Skeletal muscle tissue (tissue), 4 donors: ENCODE results near the gene GDPD2. TPM values are rescaled to one million over a fixed set of nuclear protein-coding genes. Genes with fewer than 3 reads are reported as not detected.

ENCODE experiments used
- H3K27ac ChIP-seq: one replicate; pipeline ENCODE4 v1.7.0; 2013; ENCODE audit warnings: mild to moderate bottlenecking, low read depth, low read length, inconsistent platforms
- H3K27me3 ChIP-seq, 3 donors: one replicate each; pipeline ENCODE4 v1.7.0; 2013; ENCODE audit warnings: low read length in 3 of 3; ENCODE audit not compliant: control insufficient read depth in 3 of 3, insufficient read depth in 3 of 3
- H3K36me3 ChIP-seq, 3 donors: one replicate each; pipeline ENCODE4 v1.7.0; 2013; ENCODE audit warnings: low read length in 3 of 3; ENCODE audit not compliant: control insufficient read depth in 3 of 3, insufficient read depth in 3 of 3
- H3K4me1 ChIP-seq, 3 donors: one replicate each; pipeline ENCODE4 v1.7.0; 2013; ENCODE audit warnings: low read length in 3 of 3, mild to moderate bottlenecking in 3 of 3; ENCODE audit not compliant: control insufficient read depth in 3 of 3, insufficient read depth in 3 of 3
- H3K4me3 ChIP-seq, 3 donors: one replicate each; pipeline ENCODE4 v1.7.0; 2013; ENCODE audit warnings: low read length in 3 of 3
- H3K9ac ChIP-seq, 3 donors: one replicate each; pipeline ENCODE4 v1.7.0; 2013; ENCODE audit warnings: low read length in 3 of 3, mild to moderate bottlenecking in 3 of 3, moderate library complexity in 2 of 3, low read depth in 1 of 3
- H3K9me3 ChIP-seq, 3 donors: one replicate each; pipeline ENCODE4 v1.7.0; 2013; ENCODE audit warnings: low read length in 3 of 3; ENCODE audit not compliant: control insufficient read depth in 3 of 3
- total RNA-seq: library from RNA; depleted of rRNA; stranded (reverse); fragments of >200 nt; gene quantifications from one replicate; pipeline ENCODE4 v1.2.3, GENCODE V29; 2014
- donor health status: Osteomylitis.

The GDPD2 gene
- total RNA-seq, 1 donor from 2014 or later: not detected

- H3K9ac ChIP-seq: no peak overlapping the region
Measured at GRCh38 chrX:70470850-70471289, 47.8 kb downstream of the GDPD2 start.

GRCh38 chrX:70476166-70476933, 53.2 kb downstream of the GDPD2 start:
- H3K4me1 ChIP-seq: peaks cover 13 to 20% (median 16%) of the 10 kb centered on the region in 3 donors
- no peaks in the 10 kb centered on the region for H3K9me3 ChIP-seq
- H3K4me3 ChIP-seq: no peak overlapping the region
- no peak overlapping the region for H3K9ac ChIP-seq
- H3K27ac ChIP-seq: no peak overlapping the region
- H3K27me3 ChIP-seq: no peaks in the 10 kb centered on the region
- H3K36me3 ChIP-seq: no peaks in the 10 kb centered on the region

More at GRCh38 chrX:70470850-70471289, 47.8 kb downstream of the GDPD2 start:
- no peaks in the 10 kb centered on the region for H3K9me3 ChIP-seq
- H3K27ac ChIP-seq: no peak overlapping the region
- no peak overlapping the region for H3K4me3 ChIP-seq
- no peaks in the 10 kb centered on the region for H3K36me3 ChIP-seq
- H3K27me3 ChIP-seq: no peaks in the 10 kb centered on the region
- no peaks in the 10 kb centered on the region for H3K4me1 ChIP-seq

GRCh38 chrX:70476934-70477733, 54.0 kb downstream of the GDPD2 start:
- no peak overlapping the region for H3K4me3 ChIP-seq
- no peaks in the 10 kb centered on the region for H3K9me3 ChIP-seq
- peak overlapping the region; percentile 12 for H3K27ac ChIP-seq
- H3K9ac ChIP-seq: no peak overlapping the region
- no peaks in the 10 kb centered on the region for H3K27me3 ChIP-seq
- H3K36me3 ChIP-seq: no peaks in the 10 kb centered on the region
- H3K4me1 ChIP-seq: peaks cover 15 to 25% (median 17%) of the 10 kb centered on the region in 3 donors

- Histone ChIP-seq H3K9ac (no peak overlapping the region), H3K27ac (no peak overlapping the region), H3K4me3 (no peak overlapping the region), H3K9me3 (no peaks in the 10 kb centered on the region), H3K4me1 (peaks cover 15 to 25% (median 17%) of the 10 kb centered on the region in 3 donors), H3K27me3 (no peaks in the 10 kb centered on the region), H3K36me3 (no peaks in the 10 kb centered on the region)
Measured at GRCh38 chrX:70477734-70478075, 54.6 kb downstream of the GDPD2 start.

- Histone ChIP-seq H3K9me3 (no peaks in the 10 kb centered on the region), H3K36me3 (no peaks in the 10 kb centered on the region), H3K27ac (no peak overlapping the region), H3K9ac (no peak overlapping the region), H3K4me3 (no peak overlapping the region), H3K4me1 (peaks cover 15 to 25% (median 17%) of the 10 kb centered on the region in 3 donors), H3K27me3 (no peaks in the 10 kb centered on the region)
Measured at GRCh38 chrX:70478526-70479245, 55.6 kb downstream of the GDPD2 start.

GRCh38 chrX:70479247-70479921, 56.3 kb downstream of the GDPD2 start:
- H3K4me3 ChIP-seq: no peak overlapping the region
- H3K9ac ChIP-seq: no peak overlapping the region
- H3K27me3 ChIP-seq: no peaks in the 10 kb centered on the region
- H3K36me3 ChIP-seq: no peaks in the 10 kb centered on the region
- H3K9me3 ChIP-seq: no peaks in the 10 kb centered on the region
- H3K4me1 ChIP-seq: peaks cover 15 to 25% (median 17%) of the 10 kb centered on the region in 3 donors
- no peak overlapping the region for H3K27ac ChIP-seq

GRCh38 chrX:70479922-70480659, 57.0 kb downstream of the GDPD2 start:
- Histone ChIP-seq H3K36me3 (no peaks in the 10 kb centered on the region), H3K4me3 (peak overlapping the region in 2 of 3 donors; percentile 25 to 52), H3K9ac (peak overlapping the region in 1 of 3 donors; percentile 68), H3K27me3 (no peaks in the 10 kb centered on the region), H3K9me3 (no peaks in the 10 kb centered on the region), H3K27ac (no peak overlapping the region), H3K4me1 (peaks cover 15 to 25% (median 17%) of the 10 kb centered on the region in 3 donors)

- peak overlapping the region in 2 of 3 donors; percentile 25 to 52 for H3K4me3 ChIP-seq
- peak overlapping the region; percentile 37 for H3K27ac ChIP-seq
- H3K9ac ChIP-seq: peak overlapping the region in 1 of 3 donors; percentile 68
Measured at GRCh38 chrX:70480660-70481018, 57.5 kb downstream of the GDPD2 start.

More at GRCh38 chrX:70480660-70481018, 57.5 kb downstream of the GDPD2 start:
- Histone ChIP-seq H3K36me3 (no peaks in the 10 kb centered on the region), H3K4me1 (peaks cover 15 to 25% (median 17%) of the 10 kb centered on the region in 3 donors), H3K9me3 (no peaks in the 10 kb centered on the region), H3K27me3 (no peaks in the 10 kb centered on the region)
